PC-3 (cell line): ENCODE measurements around the gene ERICH3. TPM values are rescaled to one million over a fixed set of nuclear protein-coding genes. Genes with fewer than 3 reads are reported as not detected.

Experiments
- ATAC-seq: fragments of 200-7000 bp; cut with Tn5 transposase; 2 replicates; pipeline ENCODE4 v1.9.1; 2020; ENCODE audit warnings: mild to moderate bottlenecking, moderate library complexity
- BruUV-seq: library from RNA; stranded (reverse); fragments of 400-500 nt; replicated peaks from 2 replicates; lab custom pipeline; 2021; lab: Mats Ljungman, UMichigan
- CTCF ChIA-PET: fragments of 300-600 bp; sonication (Branson Sonifier 250); formaldehyde crosslinking; loops from one replicate; lab custom pipeline; 2022; ENCODE audit warnings: antibody characterized with exemption; lab: Charles Lee
- POLR2A ChIA-PET: fragments of 300-600 bp; sonication (Branson Sonifier 250); formaldehyde crosslinking; loops from one replicate; lab custom pipeline; 2022; ENCODE audit warnings: antibody characterized with exemption; ENCODE audit not compliant: unreplicated experiment; lab: Charles Lee
- DNase-seq: peaks from one replicate; pipeline ENCODE4 v3.0.0-alpha.2; 2015
- H2AFZ ChIP-seq: fragments of 300-600 bp; sonication (generic); 2 replicates; pipeline ENCODE4 v1.6.0; 2016; ENCODE audit warnings: antibody characterized with exemption, low read length
- H3F3A ChIP-seq: fragments of 300-600 bp; sonication (generic); one replicate; pipeline ENCODE4 v1.6.0; 2017; ENCODE audit warnings: antibody characterized with exemption, low read length, control low read depth, mild to moderate bottlenecking; ENCODE audit not compliant: unreplicated experiment
- H3K27ac ChIP-seq: fragments of 300-600 bp; sonication (generic); 2 replicates; pipeline ENCODE4 v1.5.1; 2016; ENCODE audit warnings: mild to moderate bottlenecking, low read length
- H3K27me3 ChIP-seq: fragments of 300-600 bp; sonication (generic); 2 replicates; pipeline ENCODE4 v1.6.1; 2016; ENCODE audit warnings: low read length, mixed read lengths
- H3K36me3 ChIP-seq: fragments of 300-600 bp; sonication (generic); 2 replicates; pipeline ENCODE4 v1.6.1; 2016; ENCODE audit warnings: low read depth, mixed run types, low read length, mixed read lengths
- H3K4me1 ChIP-seq: fragments of 300-600 bp; sonication (generic); 2 replicates; pipeline ENCODE4 v1.5.1; 2016; ENCODE audit warnings: low read length; ENCODE audit not compliant: insufficient read depth
- H3K4me2 ChIP-seq: fragments of 300-600 bp; sonication (generic); 2 replicates; pipeline ENCODE4 v1.6.0; 2016; ENCODE audit warnings: low read length
- H3K4me3 ChIP-seq: fragments of 300-600 bp; sonication (generic); 2 replicates; pipeline ENCODE4 v1.5.1; 2016; ENCODE audit warnings: mild to moderate bottlenecking, low read length, mixed read lengths
- H3K79me2 ChIP-seq: fragments of 300-600 bp; sonication (generic); 2 replicates; pipeline ENCODE4 v1.6.1; 2017; ENCODE audit warnings: low read length, mixed read lengths
- H3K9ac ChIP-seq: fragments of 300-600 bp; sonication (generic); 2 replicates; pipeline ENCODE4 v1.6.0; 2016; ENCODE audit warnings: mild to moderate bottlenecking, low read length
- H3K9me2 ChIP-seq: fragments of 300-600 bp; sonication (generic); replicated peaks from 2 replicates; pipeline ENCODE4 v1.6.1; 2016; ENCODE audit warnings: mixed run types, low read length, mixed read lengths
- H3K9me3 ChIP-seq: fragments of 300-600 bp; sonication (generic); 2 replicates; pipeline ENCODE4 v1.6.1; 2016; ENCODE audit warnings: low read length, mixed read lengths
- H4K20me1 ChIP-seq: fragments of 300-600 bp; sonication (generic); 2 replicates; pipeline ENCODE4 v1.6.1; 2016; ENCODE audit warnings: low read length, mixed read lengths
- CTCF ChIP-seq: fragments of 300-600 bp; sonication (generic); conservative IDR thresholded peaks from 2 replicates; pipeline ENCODE4 v1.5.1; 2017; ENCODE audit warnings: antibody characterized with exemption, low read depth, mild to moderate bottlenecking, low read length
- EZH2 ChIP-seq: fragments of 300-600 bp; sonication (generic); IDR thresholded peaks from one replicate; pipeline ENCODE4 v1.6.1; 2017; ENCODE audit warnings: antibody characterized with exemption, mild to moderate bottlenecking, low read length; ENCODE audit not compliant: unreplicated experiment
- EZH2phosphoT487 ChIP-seq: fragments of 300-600 bp; sonication (generic); IDR thresholded peaks from 2 replicates; pipeline ENCODE4 v1.6.1; 2018; ENCODE audit warnings: mild to moderate bottlenecking, antibody characterized with exemption, low read length, borderline replicate concordance
- intact Hi-C: fragments of 100-400 bp; cut with micrococcal nuclease; formaldehyde crosslinking; loops from 2 replicates; pipeline ENCODE4 v1.9.0; 2023
- total RNA-seq: library from RNA; depleted of rRNA; stranded (reverse); fragments of >200 nt; gene quantifications from 2 replicates; pipeline ENCODE4 v1.2.3, GENCODE V29; 2014

ERICH3 gene
- total RNA-seq, 1 experiment from 2014 or later = not detected

GRCh38 chr1:74641876-74642275 lies 31.7 kb downstream of the ERICH3 start:
- Histone ChIP-seq H3F3A (no peaks in the 10 kb centered on the region), H3K27ac (no peak overlapping the region), H3K9me3 (no peaks in the 10 kb centered on the region), H3K9ac (no peak overlapping the region), H3K79me2 (no peaks in the 10 kb centered on the region), H3K4me3 (no peak overlapping the region), H3K9me2 (no peaks in the 10 kb centered on the region), H3K4me1 (peaks cover 5% of the 10 kb centered on the region), H2AFZ (no peak overlapping the region), H4K20me1 (no peaks in the 10 kb centered on the region), H3K36me3 (no peaks in the 10 kb centered on the region), H3K27me3 (no peaks in the 10 kb centered on the region), H3K4me2 (no peak overlapping the region)
- TF ChIP-seq CTCF (no peak), EZH2phosphoT487 (no peak), EZH2 (no peak)
- ATAC-seq = no peak
- BruUV-seq = no TSS peak
- DNase-seq = peak; percentile 32
- intact Hi-C loops = no loop called here
- POLR2A ChIA-PET = no interaction called here
- CTCF ChIA-PET = no interaction called here

- CTCF ChIA-PET = no interaction called here
- TF ChIP-seq EZH2phosphoT487 = no peak
- no peak for TF ChIP-seq EZH2
- TF ChIP-seq CTCF = no peak
- H3K79me2 ChIP-seq = no peaks in the 10 kb centered on the region
- POLR2A ChIA-PET = no interaction called here
- ATAC-seq (no peak), DNase-seq (no peak)
- H3K4me3 ChIP-seq = no peak overlapping the region
- no TSS peak for BruUV-seq
- no peaks in the 10 kb centered on the region for H3K9me2 ChIP-seq
- no peak overlapping the region for H3K4me2 ChIP-seq
- H3K9ac ChIP-seq = no peak overlapping the region
- intact Hi-C loops = no loop called here
- no peak overlapping the region for H3K27ac ChIP-seq
- H3K36me3 ChIP-seq = no peaks in the 10 kb centered on the region
- H4K20me1 ChIP-seq = no peaks in the 10 kb centered on the region
- no peaks in the 10 kb centered on the region for H3K9me3 ChIP-seq
- no peak overlapping the region for H2AFZ ChIP-seq
- peaks cover 5% of the 10 kb centered on the region for H3K4me1 ChIP-seq
- no peaks in the 10 kb centered on the region for H3F3A ChIP-seq
- H3K27me3 ChIP-seq = no peaks in the 10 kb centered on the region
These were observed 32.4 kb downstream of the ERICH3 start for GRCh38 chr1:74641161-74641560.

GRCh38 chr1:74637296-74637695 lies 36.3 kb downstream of the ERICH3 start:
- H3F3A ChIP-seq = no peaks in the 10 kb centered on the region
- no peak for ATAC-seq
- ChIA-PET CTCF (no interaction called here), POLR2A (no interaction called here)
- TF ChIP-seq EZH2 = no peak
- TF ChIP-seq CTCF = no peak
- TF ChIP-seq EZH2phosphoT487 = no peak
- no peaks in the 10 kb centered on the region for H3K79me2 ChIP-seq
- DNase-seq = no peak
- H3K27me3 ChIP-seq = no peaks in the 10 kb centered on the region
- H3K36me3 ChIP-seq = no peaks in the 10 kb centered on the region
- H3K4me2 ChIP-seq = no peak overlapping the region
- H3K4me1 ChIP-seq = no peaks in the 10 kb centered on the region
- intact Hi-C loops = no loop called here
- H2AFZ ChIP-seq = no peak overlapping the region
- H3K9me3 ChIP-seq = no peaks in the 10 kb centered on the region
- H3K9me2 ChIP-seq = no peaks in the 10 kb centered on the region
- no TSS peak for BruUV-seq
- no peak overlapping the region for H3K27ac ChIP-seq
- no peak overlapping the region for H3K4me3 ChIP-seq
- no peaks in the 10 kb centered on the region for H4K20me1 ChIP-seq
- H3K9ac ChIP-seq = no peak overlapping the region
